ENCODE data around the gene PTPN14.

The PTPN14 gene

GRCh38 chr1:214567481-214567980 is 16.1 kb upstream of the PTPN14 start:
- DNase-seq = no peak

- DNase-seq = no peak
Observed at GRCh38 chr1:214566158-214567104, 15.0 kb upstream of the PTPN14 start.

- no peak for DNase-seq
Observed at GRCh38 chr1:214565310-214565709, 13.9 kb upstream of the PTPN14 start.

- DNase-seq = no peak
Observed at GRCh38 chr1:214563881-214564280, 12.5 kb upstream of the PTPN14 start.

GRCh38 chr1:214557952-214558735 is 6.7 kb upstream of the PTPN14 start:
- DNase-seq = no peak

GRCh38 chr1:214553142-214553710 is 1.8 kb upstream of the PTPN14 start:
- DNase-seq = no peak

- DNase-seq = no peak
Observed at GRCh38 chr1:214552174-214552608, 789 bp upstream of the PTPN14 start.

GRCh38 chr1:214550857-214551435 is 456 bp downstream of the PTPN14 start:
- no peak for DNase-seq

GRCh38 chr1:214550013-214550856 is 1.2 kb downstream of the PTPN14 start:
- DNase-seq = no peak

GRCh38 chr1:214549604-214550003 is 1.8 kb downstream of the PTPN14 start:
- no peak for DNase-seq

GRCh38 chr1:214548988-214549387 is 2.4 kb downstream of the PTPN14 start:
- DNase-seq = no peak

GRCh38 chr1:214548271-214548670 is 3.1 kb downstream of the PTPN14 start:
- DNase-seq = no peak

- no peak for DNase-seq
Observed at GRCh38 chr1:214547747-214548146, 3.7 kb downstream of the PTPN14 start.

- no peak for DNase-seq
Observed at GRCh38 chr1:214546886-214547641, 4.3 kb downstream of the PTPN14 start.

- no peak for DNase-seq
Observed at GRCh38 chr1:214546084-214546483, 5.3 kb downstream of the PTPN14 start.

- no peak for DNase-seq
Observed at GRCh38 chr1:214545293-214545692, 6.1 kb downstream of the PTPN14 start.

- DNase-seq = no peak
Observed at GRCh38 chr1:214544791-214545190, 6.6 kb downstream of the PTPN14 start.

- DNase-seq = no peak
Observed at GRCh38 chr1:214542275-214543199, 8.9 kb downstream of the PTPN14 start.

GRCh38 chr1:214541693-214542092 is 9.7 kb downstream of the PTPN14 start:
- DNase-seq = no peak

- DNase-seq = no peak
Observed at GRCh38 chr1:214541206-214541605, 10.2 kb downstream of the PTPN14 start.

Data from effector CD4-positive, alpha-beta T cell (primary cell).